Esophagus mucosa (tissue), 1 donor: Measurements from ENCODE around the gene ADO. TPM values are rescaled to one million over a fixed set of nuclear protein-coding genes. Genes with fewer than 3 reads are reported as not detected.
A peak's percentile ranks its signal among the peaks of the same experiment; 100 is the strongest.

Source experiments
- ATAC-seq: fragments of 200-7000 bp; cut with Tn5 transposase; one replicate; pipeline ENCODE4 v1.9.1; 2020
- total RNA-seq: library from RNA; stranded (reverse); gene quantifications from one replicate; pipeline ENCODE4 v1.2.4, GENCODE V29; 2023
- donor health status: DM: yes; HTN: yes; CAD: no.

Gene ADO
- total RNA-seq, 1 donor from 2014 or later: 10.0 TPM

DNA sequence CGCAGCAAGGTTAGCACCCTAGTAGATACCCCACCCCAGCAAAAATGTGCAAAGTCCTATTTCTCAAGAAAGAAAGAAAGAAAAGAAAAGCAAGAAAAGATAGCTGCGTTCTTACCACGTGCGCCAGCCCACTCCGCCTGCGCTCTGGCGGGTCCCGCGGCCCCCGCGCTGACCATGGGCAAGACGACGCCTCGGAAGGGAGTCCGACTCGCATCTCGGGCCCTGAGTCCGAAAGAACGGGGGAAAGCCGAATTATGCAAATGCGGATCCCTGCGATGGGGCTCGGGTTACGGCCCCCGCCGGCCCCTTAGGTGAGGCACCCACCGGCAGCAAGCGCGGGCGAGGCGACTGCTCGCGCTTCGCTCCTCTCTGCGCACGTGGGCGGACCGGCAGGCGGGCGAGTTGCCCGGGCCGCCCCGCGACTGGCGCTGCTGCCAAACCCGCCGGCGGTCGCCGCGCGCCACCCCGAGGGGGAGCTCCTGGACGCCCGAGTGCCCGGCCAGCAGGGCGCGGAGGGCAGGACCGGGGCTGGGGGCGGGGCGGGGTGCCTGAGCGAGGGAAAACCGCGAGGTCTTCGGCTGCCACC, 14.0 kb downstream of the ADO start:
- ATAC-seq: no peak

- no peak for ATAC-seq
Observed at GRCh38 chr10:62819141-62819920, 14.8 kb downstream of the ADO start.

DNA sequence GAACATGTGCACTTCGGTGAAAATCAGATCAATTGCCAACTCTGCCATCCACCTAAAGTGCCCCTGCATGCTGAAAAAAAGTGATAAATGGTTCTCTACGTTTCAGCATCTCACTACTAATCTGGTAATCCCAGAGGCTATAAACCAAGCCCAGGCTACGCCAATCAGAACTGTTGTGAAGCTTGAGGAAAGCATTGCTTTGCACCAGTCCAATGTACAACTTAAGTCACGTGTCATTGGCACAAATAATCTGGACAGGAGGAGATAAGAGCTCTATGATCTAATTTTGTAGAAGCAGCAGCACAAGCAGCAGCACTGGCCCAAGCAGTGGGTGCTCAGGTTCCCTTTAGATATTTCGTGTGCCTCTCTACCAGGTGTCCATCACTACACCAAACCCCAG, 16.1 kb downstream of the ADO start:
- no peak for ATAC-seq

- ATAC-seq: no peak
Observed at GRCh38 chr10:62826273-62826672, 21.8 kb downstream of the ADO start.

- ATAC-seq: no peak
Observed at GRCh38 chr10:62829622-62830021, 25.1 kb downstream of the ADO start.

GRCh38 chr10:62830679-62831078, 26.2 kb downstream of the ADO start:
- ATAC-seq: no peak

DNA sequence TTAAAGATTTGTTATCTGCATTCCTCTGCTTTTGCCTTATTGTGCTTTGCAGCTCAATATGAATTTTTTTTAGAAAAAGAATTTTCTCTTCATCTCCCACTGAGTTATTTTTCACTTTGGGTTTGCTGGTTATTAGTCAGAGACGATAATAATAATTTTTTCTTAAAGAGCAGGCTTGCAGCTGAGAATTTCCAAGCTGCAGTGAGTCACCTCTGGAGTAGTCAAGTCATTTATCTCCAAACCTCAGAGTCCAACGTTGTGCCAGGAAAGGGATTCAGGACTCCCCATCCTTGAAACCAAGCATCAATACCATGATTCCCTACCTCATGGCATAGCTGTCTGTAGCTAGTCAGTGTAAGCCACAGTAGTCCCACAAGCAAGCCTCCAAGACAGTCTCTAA, 26.8 kb downstream of the ADO start:
- no peak for ATAC-seq

DNA sequence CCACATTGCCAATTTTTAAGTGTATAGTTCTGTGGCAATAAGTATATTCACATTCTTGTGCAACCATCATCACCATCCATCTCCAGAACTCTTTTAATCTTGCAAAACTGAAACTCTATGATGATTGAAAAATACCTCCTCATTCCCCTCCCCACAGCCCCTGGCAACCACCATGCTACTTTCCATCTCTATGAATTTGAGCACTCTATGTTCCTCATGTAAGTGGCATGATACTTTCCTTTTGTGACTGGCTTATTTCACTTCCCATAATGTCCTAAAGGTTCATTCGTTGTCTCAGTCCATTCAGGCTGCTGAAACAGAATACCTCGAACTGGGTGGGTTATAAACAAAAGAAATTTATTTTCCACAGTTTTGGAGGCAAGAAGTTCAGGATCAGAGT, 35.1 kb downstream of the ADO start:
- ATAC-seq: no peak

GRCh38 chr10:62842983-62843382, 38.5 kb downstream of the ADO start:
- ATAC-seq: no peak

- no peak for ATAC-seq
Observed at GRCh38 chr10:62843600-62843999, 39.1 kb downstream of the ADO start.

DNA sequence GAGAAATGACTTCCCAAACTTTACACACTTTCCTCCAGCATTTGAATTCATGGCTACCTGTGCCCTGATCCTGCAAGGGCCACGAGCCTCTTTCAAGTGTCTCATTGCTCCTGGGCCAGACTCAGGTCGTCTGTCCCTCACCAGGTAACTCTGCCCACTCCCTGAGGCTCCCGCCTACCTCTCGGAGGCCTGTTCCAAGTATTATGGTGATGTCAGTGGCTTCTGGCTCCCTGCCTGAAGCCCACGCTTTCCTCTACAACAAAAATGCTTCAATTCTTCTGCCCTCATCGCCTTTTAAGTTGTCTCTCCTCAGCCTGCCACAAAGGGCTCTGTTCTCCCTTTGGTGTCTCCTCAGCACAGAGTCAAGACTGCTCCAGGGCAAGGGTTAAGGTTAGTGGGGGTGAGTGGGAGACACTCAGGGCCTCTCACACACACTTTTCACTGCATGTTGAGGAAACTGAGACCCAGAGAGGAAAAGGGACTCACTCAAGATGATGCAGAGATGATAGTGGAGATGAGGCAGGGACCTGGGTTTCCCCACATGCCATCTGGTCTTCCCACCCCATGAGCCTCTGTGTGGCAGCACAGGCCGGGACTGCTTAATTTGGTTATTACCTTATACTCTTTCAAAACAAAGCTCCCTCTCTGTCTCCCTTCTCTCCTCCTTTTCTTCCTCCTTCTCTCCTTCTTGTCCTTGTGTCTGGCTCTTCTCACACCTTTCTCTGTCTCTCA, 39.9 kb downstream of the ADO start:
- no peak for ATAC-seq

DNA sequence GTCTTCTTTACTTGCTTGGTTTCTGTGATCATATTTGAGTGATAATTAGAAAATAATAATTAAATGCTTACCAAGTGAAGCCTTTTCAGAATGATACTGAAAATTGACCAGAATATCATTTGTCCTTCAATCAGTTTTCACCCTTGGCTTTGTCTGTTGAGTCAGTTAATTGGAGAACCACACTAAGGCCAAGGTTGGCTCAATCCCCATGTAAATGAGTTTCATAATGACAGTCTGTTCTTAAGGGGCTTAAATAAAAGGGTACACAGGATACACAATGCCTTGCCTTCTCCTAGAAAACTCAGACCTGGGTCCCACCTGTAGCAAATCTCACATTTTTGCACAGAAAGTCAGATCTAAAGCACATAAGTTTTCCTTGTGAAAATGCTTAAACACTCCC, 42.9 kb downstream of the ADO start:
- ATAC-seq: no peak

DNA sequence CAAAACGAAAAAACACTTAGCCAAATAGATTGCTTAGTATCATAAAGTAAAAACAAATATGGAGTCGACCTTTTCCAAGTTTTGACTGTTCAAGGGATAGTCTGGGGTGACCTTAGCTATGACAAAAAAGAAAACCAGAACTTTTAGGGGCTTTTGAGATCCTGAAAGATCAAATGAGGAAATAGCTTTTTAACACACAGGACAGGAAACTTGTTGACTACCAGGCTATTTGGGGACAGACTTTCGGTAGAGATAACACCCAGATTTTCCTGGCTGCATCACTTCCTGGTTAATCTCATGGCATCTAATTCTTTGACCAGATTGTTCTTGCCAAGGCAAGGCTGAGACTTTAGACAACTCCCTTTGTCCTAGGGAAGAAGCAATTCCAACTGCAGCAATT, 46.1 kb downstream of the ADO start:
- no peak for ATAC-seq

DNA sequence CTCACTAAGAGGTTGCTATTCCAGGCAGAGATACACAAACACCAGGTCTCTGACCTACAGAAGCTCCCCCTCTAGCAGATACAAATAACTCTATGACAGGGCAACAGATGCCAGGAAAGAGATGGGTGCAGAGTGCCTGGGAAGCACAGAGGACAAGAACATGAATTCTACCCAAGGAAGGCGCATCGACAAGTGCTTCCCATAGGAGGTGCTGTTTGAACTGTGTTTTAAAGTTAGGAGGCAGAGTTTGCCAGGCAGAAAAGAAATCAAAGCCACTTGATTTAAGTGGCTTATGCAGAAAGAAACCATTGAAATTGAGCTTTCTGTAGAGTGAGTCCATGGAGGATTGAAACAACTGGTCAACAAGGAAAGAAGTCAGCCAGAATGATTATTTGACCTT, 46.9 kb downstream of the ADO start:
- peak; percentile 41 for ATAC-seq

GRCh38 chr10:62852961-62853702, 48.6 kb downstream of the ADO start:
- ATAC-seq: peak; percentile 36

- ATAC-seq: no peak
Observed at GRCh38 chr10:62853710-62854109, 49.2 kb downstream of the ADO start.

GRCh38 chr10:62856021-62856420, 51.5 kb downstream of the ADO start:
- ATAC-seq: no peak

Other genes starting within 250 kb of the ADO start
- gene EGR2, start 11.6 kb downstream of the ADO start, total RNA-seq: 0.96 TPM